Measurements from ENCODE around the gene PDGFD. TPM values are rescaled to one million over a fixed set of nuclear protein-coding genes. Genes with fewer than 3 reads are reported as not detected.
A peak's percentile ranks its signal among the peaks of the same experiment; 100 is the strongest.

PDGFD gene
- total and polyA plus RNA-seq, 2 donors (not counting 1 experiment from before 2014, with no cell fraction given) = 1.3 TPM

DNA sequence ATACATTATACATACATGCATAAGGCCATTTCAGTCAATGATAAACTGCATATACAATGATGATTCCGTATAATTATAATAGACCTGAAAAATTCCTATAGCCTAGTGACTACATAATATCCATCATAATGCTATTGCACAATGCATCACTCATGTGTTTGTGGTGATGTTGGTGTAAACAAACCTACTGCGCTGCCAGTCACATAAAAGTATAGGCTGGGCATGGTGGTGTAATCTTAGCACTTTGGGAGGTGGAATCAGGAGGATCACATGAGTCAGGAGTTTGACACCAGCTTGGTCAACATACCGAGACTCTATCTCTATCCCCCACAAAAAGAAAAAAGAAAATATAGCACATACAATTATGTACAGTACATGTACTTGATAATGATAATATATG, 291.2 kb downstream of the PDGFD start:
- H4K20me1 ChIP-seq (ENCODE audit: control insufficient read depth, extremely low read depth, insufficient read depth, low read length) = no peaks in the 10 kb centered on the region
- H3K4me1 ChIP-seq (ENCODE audit: control insufficient read depth, extremely low read depth, insufficient read depth, low read length) = no peaks in the 10 kb centered on the region
- no peak overlapping the region for H3K4me2 ChIP-seq (ENCODE audit: extremely low read depth, insufficient read depth, low read length)
- no peak overlapping the region for H3K27ac ChIP-seq (ENCODE audit: insufficient read depth, low read length)
- H3K9ac ChIP-seq (ENCODE audit: insufficient read depth, low read length) = no peak overlapping the region
- TF ChIP-seq, protein P1, sequence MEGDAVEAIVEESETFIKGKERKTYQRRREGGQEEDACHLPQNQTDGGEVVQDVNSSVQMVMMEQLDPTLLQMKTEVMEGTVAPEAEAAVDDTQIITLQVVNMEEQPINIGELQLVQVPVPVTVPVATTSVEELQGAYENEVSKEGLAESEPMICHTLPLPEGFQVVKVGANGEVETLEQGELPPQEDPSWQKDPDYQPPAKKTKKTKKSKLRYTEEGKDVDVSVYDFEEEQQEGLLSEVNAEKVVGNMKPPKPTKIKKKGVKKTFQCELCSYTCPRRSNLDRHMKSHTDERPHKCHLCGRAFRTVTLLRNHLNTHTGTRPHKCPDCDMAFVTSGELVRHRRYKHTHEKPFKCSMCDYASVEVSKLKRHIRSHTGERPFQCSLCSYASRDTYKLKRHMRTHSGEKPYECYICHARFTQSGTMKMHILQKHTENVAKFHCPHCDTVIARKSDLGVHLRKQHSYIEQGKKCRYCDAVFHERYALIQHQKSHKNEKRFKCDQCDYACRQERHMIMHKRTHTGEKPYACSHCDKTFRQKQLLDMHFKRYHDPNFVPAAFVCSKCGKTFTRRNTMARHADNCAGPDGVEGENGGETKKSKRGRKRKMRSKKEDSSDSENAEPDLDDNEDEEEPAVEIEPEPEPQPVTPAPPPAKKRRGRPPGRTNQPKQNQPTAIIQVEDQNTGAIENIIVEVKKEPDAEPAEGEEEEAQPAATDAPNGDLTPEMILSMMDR (conservative IDR thresholded peaks at IDR 0.05 in 1 of 2, IDR thresholded peaks at IDR 0.05 in 1 of 2; ENCODE audit: low read depth in 1 of 2, low read length in 2 of 2) = no peak
- no peak for TF ChIP-seq EZH2 (IDR thresholded peaks at IDR 0.05; ENCODE audit: low read length, missing control alignments)
- no peak overlapping the region for H3K4me3 ChIP-seq (replicated peaks in 1 of 4; ENCODE audit: control extremely low read depth in 1 of 4, insufficient read depth in 1 of 4, low read depth in 3 of 4, low read length in 4 of 4)
- DNase-seq (ENCODE audit: low read depth in 2 of 2) = no peak
- H3K9me3 ChIP-seq (ENCODE audit: control insufficient read depth, insufficient read depth, low read depth, low read length) = no peaks in the 10 kb centered on the region
- H3K27me3 ChIP-seq (ENCODE audit: control insufficient read depth, insufficient read depth, low read length) = no peaks in the 10 kb centered on the region
- no peak overlapping the region for H2AFZ ChIP-seq (ENCODE audit: low read length)
- H3K36me3 ChIP-seq (ENCODE audit: control insufficient read depth, insufficient read depth, low read length) = no peaks in the 10 kb centered on the region
- H3K79me2 ChIP-seq (ENCODE audit: control insufficient read depth, insufficient read depth, low read length) = no peaks in the 10 kb centered on the region

DNA sequence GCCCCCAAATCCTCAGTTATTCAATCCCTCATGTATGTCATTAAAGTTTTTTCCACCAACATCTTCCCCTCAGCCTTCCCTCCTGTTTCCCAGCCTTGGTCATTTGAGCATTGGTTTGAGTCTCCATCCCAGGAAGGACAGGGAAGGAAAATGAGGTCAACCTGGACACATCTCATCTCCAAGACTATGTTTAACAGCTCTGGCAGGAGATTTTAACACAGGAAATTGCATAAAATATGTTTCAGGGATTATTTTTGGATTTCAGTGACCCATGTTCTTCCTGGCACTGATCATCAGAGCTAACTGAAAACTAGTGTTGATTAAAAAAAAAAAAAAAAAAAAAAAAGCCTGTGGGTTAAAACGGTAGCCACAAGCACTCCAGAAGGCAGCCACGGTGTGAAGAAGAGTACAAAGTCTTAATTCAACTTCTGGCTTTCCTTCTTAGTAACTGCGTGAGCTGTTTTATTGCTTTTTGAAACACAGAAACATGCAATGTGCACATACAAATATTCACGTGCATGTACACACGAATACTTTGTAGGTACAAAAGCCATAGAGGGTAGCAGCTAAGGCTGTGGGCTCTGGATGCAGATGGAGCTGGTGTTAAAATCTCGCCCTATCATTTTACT, 291.9 kb downstream of the PDGFD start:
- DNase-seq (ENCODE audit: low read depth in 2 of 2) = no peak

DNA sequence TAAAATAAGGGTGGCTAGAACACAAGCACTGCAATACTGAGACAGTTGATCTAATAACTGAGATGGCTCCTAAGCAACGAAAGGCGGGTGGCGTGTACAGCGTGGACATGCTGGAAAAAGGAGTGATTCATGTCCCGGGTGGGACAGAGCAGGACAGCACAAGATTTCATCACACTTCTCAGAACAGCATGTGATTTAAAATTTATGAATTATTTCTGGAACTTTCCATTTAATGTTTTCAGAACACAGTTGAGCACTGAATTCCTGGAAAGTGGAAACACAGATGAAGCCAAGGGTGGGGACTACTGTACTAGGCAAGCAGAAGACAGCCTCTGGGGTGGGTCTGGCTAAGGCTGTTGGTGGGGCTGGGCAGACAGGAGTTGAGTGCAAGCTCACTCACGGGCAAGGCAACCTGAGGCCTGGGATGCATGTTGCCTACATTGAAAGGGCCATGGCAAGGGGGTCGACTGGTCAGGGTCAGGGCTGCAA, 293.1 kb downstream of the PDGFD start:
- H3K36me3 ChIP-seq (ENCODE audit: control insufficient read depth, insufficient read depth, low read length) = no peaks in the 10 kb centered on the region
- DNase-seq (ENCODE audit: low read depth in 2 of 2) = peak in 1 of 2 donors; percentile 19
- TF ChIP-seq, protein P1 (conservative IDR thresholded peaks at IDR 0.05 in 1 of 2, IDR thresholded peaks at IDR 0.05 in 1 of 2; ENCODE audit: low read depth in 1 of 2, low read length in 2 of 2) = no peak
- TF ChIP-seq EZH2 (IDR thresholded peaks at IDR 0.05; ENCODE audit: low read length, missing control alignments) = no peak
- no peak overlapping the region for H3K4me2 ChIP-seq (ENCODE audit: extremely low read depth, insufficient read depth, low read length)
- no peaks in the 10 kb centered on the region for H3K79me2 ChIP-seq (ENCODE audit: control insufficient read depth, insufficient read depth, low read length)
- H3K9ac ChIP-seq (ENCODE audit: insufficient read depth, low read length) = no peak overlapping the region
- no peak overlapping the region for H3K4me3 ChIP-seq (replicated peaks in 1 of 4; ENCODE audit: control extremely low read depth in 1 of 4, insufficient read depth in 1 of 4, low read depth in 3 of 4, low read length in 4 of 4)
- H3K4me1 ChIP-seq (ENCODE audit: control insufficient read depth, extremely low read depth, insufficient read depth, low read length) = no peaks in the 10 kb centered on the region
- H3K27ac ChIP-seq (ENCODE audit: insufficient read depth, low read length) = no peak overlapping the region
- H2AFZ ChIP-seq (ENCODE audit: low read length) = no peak overlapping the region
- H3K27me3 ChIP-seq (ENCODE audit: control insufficient read depth, insufficient read depth, low read length) = no peaks in the 10 kb centered on the region
- H3K9me3 ChIP-seq (ENCODE audit: control insufficient read depth, insufficient read depth, low read depth, low read length) = no peaks in the 10 kb centered on the region
- no peaks in the 10 kb centered on the region for H4K20me1 ChIP-seq (ENCODE audit: control insufficient read depth, extremely low read depth, insufficient read depth, low read length)

More for the DNA sequence above, 291.9 kb downstream of the PDGFD start:
- no peak overlapping the region for H3K27ac ChIP-seq (ENCODE audit: insufficient read depth, low read length)
- no peak overlapping the region for H3K4me2 ChIP-seq (ENCODE audit: extremely low read depth, insufficient read depth, low read length)
- H3K4me1 ChIP-seq (ENCODE audit: control insufficient read depth, extremely low read depth, insufficient read depth, low read length) = no peaks in the 10 kb centered on the region
- H4K20me1 ChIP-seq (ENCODE audit: control insufficient read depth, extremely low read depth, insufficient read depth, low read length) = no peaks in the 10 kb centered on the region
- H3K9ac ChIP-seq (ENCODE audit: insufficient read depth, low read length) = no peak overlapping the region
- no peaks in the 10 kb centered on the region for H3K79me2 ChIP-seq (ENCODE audit: control insufficient read depth, insufficient read depth, low read length)
- H3K4me3 ChIP-seq (replicated peaks in 1 of 4; ENCODE audit: control extremely low read depth in 1 of 4, insufficient read depth in 1 of 4, low read depth in 3 of 4, low read length in 4 of 4) = no peak overlapping the region
- H3K9me3 ChIP-seq (ENCODE audit: control insufficient read depth, insufficient read depth, low read depth, low read length) = no peaks in the 10 kb centered on the region
- H2AFZ ChIP-seq (ENCODE audit: low read length) = no peak overlapping the region
- H3K36me3 ChIP-seq (ENCODE audit: control insufficient read depth, insufficient read depth, low read length) = no peaks in the 10 kb centered on the region
- TF ChIP-seq, protein P1 (conservative IDR thresholded peaks at IDR 0.05 in 1 of 2, IDR thresholded peaks at IDR 0.05 in 1 of 2; ENCODE audit: low read depth in 1 of 2, low read length in 2 of 2) = no peak
- no peak for TF ChIP-seq EZH2 (IDR thresholded peaks at IDR 0.05; ENCODE audit: low read length, missing control alignments)
- no peaks in the 10 kb centered on the region for H3K27me3 ChIP-seq (ENCODE audit: control insufficient read depth, insufficient read depth, low read length)
